ENCODE data around the gene SLC38A11. TPM values are rescaled to one million over a fixed set of nuclear protein-coding genes. Genes with fewer than 3 reads are reported as not detected.

The SLC38A11 gene
- total and polyA plus RNA-seq, 2 of the 8 experiments (the other 6 are each of a cell fraction or from before 2014, with no cell fraction given) = not detected

- TF ChIP-seq SRF (IDR thresholded peaks at IDR 0.05; ENCODE audit: low read depth, low read length) (no peak), CTBP2 (IDR thresholded peaks at IDR 0.05; ENCODE audit: borderline replicate concordance, insufficient read depth, insufficient read length, low read length) (no peak), ATF3 (IDR thresholded peaks at IDR 0.05; ENCODE audit: insufficient read depth, low read depth, low read length) (no peak), HDAC2 (IDR thresholded peaks at IDR 0.05; ENCODE audit: borderline replicate concordance in 1 of 2, low read depth in 2 of 2, low read length in 2 of 2) (no peak), CREB1 (IDR thresholded peaks at IDR 0.05) (no peak), TAF1 (IDR thresholded peaks at IDR 0.05; ENCODE audit: low read depth, low read length) (no peak), TCF12 (IDR thresholded peaks at IDR 0.05; ENCODE audit: low read depth, low read length) (no peak)
Measured at GRCh38 chr2:164849506-164849905, 105.8 kb downstream of the SLC38A11 start (continued).

Data from H1 (cell line).